BLaER1 treated with 17β-estradiol and CSF1 and Interleukin-3, amounts not matched to agents 10 nM and 100 nM (cell line): Measurements from ENCODE around the gene BANF1.

Experiments used
- H3K27ac ChIP-seq, 11 experiments: shearing (Covaris generic); formaldehyde crosslinking; 2 replicates each; pipeline ENCODE4 v1.8.1; 2022
- H3K27me3 ChIP-seq, 11 experiments: shearing (Covaris generic); formaldehyde crosslinking; 2 replicates each; pipeline ENCODE4 v1.8.1; 2022
- H3K36me3 ChIP-seq, 11 experiments: shearing (Covaris generic); formaldehyde crosslinking; 2 replicates each; pipeline ENCODE4 v1.8.1; 2022
- H3K4me1 ChIP-seq, 10 experiments: shearing (Covaris generic); formaldehyde crosslinking; 2 replicates each; pipeline ENCODE4 v1.8.1; 2022
- H3K4me2 ChIP-seq, 11 experiments: shearing (Covaris generic); formaldehyde crosslinking; 2 replicates each; pipeline ENCODE4 v1.8.1; 2022
- H3K4me3 ChIP-seq, 10 experiments: shearing (Covaris generic); formaldehyde crosslinking; 2 replicates each; pipeline ENCODE4 v1.8.1; 2022
- H3K9ac ChIP-seq, 11 experiments: shearing (Covaris generic); formaldehyde crosslinking; 2 replicates each; pipeline ENCODE4 v1.8.1; 2022
- H3K9me3 ChIP-seq, 11 experiments: shearing (Covaris generic); formaldehyde crosslinking; replicated peaks in 1 of 11; 2 replicates each; pipeline ENCODE4 v1.8.1; 2022
- H4K20me1 ChIP-seq, 11 experiments: shearing (Covaris generic); formaldehyde crosslinking; 2 replicates each; pipeline ENCODE4 v1.8.1; 2022
- Cebpa-rat ChIP-seq, 11 experiments: shearing (Covaris generic); IDR thresholded peaks; 2 replicates each; pipeline ENCODE4 v1.8.1; 2022

The BANF1 gene

GRCh38 chr11:66035653-66036333, 33.5 kb downstream of the BANF1 start:
- H3K4me2 ChIP-seq = no peak overlapping the region
- H3K27ac ChIP-seq = no peak overlapping the region
- H4K20me1 ChIP-seq = no peaks in the 10 kb centered on the region
- H3K36me3 ChIP-seq = no peaks in the 10 kb centered on the region
- H3K4me1 ChIP-seq = no peaks in the 10 kb centered on the region
- peaks cover 7 to 16% (median 10%) of the 10 kb centered on the region in 11 experiments; a peak in 14 of 22 replicates for H3K9me3 ChIP-seq
- no peak overlapping the region for H3K4me3 ChIP-seq
- no peaks in the 10 kb centered on the region for H3K27me3 ChIP-seq
- no peak overlapping the region for H3K9ac ChIP-seq
- TF ChIP-seq Cebpa-rat (IDR thresholded peaks at IDR 0.05) = no peak

GRCh38 chr11:66036334-66036710, 34.0 kb downstream of the BANF1 start:
- H3K36me3 ChIP-seq = no peaks in the 10 kb centered on the region
- no peak for TF ChIP-seq Cebpa-rat (IDR thresholded peaks at IDR 0.05)

DNA sequence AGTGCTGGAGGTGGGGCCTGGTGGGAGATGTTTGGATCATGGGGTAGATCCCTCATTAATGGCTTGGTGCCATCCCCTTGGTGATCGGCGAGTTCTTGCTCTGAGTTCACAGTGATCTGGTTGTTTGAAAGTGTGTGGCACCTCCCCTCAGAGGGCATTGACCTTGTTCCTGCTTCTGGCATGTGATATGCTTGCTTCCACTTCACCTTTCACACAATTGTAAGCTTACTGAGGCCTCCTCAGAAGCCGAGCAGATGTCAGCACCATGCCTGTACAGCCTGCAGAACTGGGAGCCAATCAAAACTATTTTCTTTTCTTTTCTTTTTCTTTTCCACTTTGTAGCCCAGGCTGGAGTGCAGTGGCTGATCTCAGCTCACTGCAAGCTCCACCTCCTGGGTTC, 35.0 kb downstream of the BANF1 start:
- no peaks in the 10 kb centered on the region for H3K36me3 ChIP-seq
- no peak overlapping the region for H3K4me2 ChIP-seq
- no peak for TF ChIP-seq Cebpa-rat (IDR thresholded peaks at IDR 0.05)
- no peaks in the 10 kb centered on the region for H3K4me1 ChIP-seq
- H4K20me1 ChIP-seq = no peaks in the 10 kb centered on the region
- no peaks in the 10 kb centered on the region for H3K27me3 ChIP-seq
- no peak overlapping the region for H3K4me3 ChIP-seq
- no peak overlapping the region for H3K9ac ChIP-seq
- H3K9me3 ChIP-seq = peaks cover 7 to 16% (median 10%) of the 10 kb centered on the region in 11 experiments; a peak in 14 of 22 replicates
- H3K27ac ChIP-seq = no peak overlapping the region

More at GRCh38 chr11:66036334-66036710, 34.0 kb downstream of the BANF1 start:
- Histone ChIP-seq H4K20me1 (no peaks in the 10 kb centered on the region), H3K4me2 (no peak overlapping the region), H3K27ac (no peak overlapping the region), H3K4me1 (no peaks in the 10 kb centered on the region), H3K9me3 (peaks cover 7 to 16% (median 10%) of the 10 kb centered on the region in 11 experiments; a peak in 14 of 22 replicates), H3K9ac (no peak overlapping the region), H3K4me3 (no peak overlapping the region), H3K27me3 (no peaks in the 10 kb centered on the region)

DNA sequence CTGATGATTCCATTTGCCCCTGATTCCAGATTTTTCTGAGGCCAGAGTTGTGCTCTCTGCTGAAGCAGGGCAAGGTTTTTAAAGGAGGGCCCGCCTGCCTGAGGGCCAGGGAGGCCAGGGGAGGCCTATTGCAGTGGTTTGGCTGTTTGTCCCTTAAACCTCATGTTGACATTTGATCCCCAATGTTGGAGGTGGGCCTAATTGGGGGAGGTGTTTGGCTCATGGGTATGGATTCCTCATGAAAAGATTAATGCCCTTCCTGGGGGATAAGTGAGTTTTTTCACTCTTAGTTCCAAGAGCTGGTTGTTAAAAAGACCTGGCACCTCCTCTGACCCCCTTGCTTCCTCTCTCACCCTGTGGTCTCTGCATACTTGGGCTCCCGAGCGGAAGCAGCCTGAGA, 37.5 kb downstream of the BANF1 start:
- Histone ChIP-seq H3K9ac (no peak overlapping the region), H3K4me1 (peaks cover 0 to 2% (median under 1%) of the 10 kb centered on the region in 10 experiments; a peak in 4 of 20 replicates), H3K9me3 (peaks cover 7 to 16% (median 10%) of the 10 kb centered on the region in 11 experiments; a peak in 14 of 22 replicates), H3K27me3 (no peaks in the 10 kb centered on the region), H3K4me2 (no peak overlapping the region), H3K27ac (no peak overlapping the region), H4K20me1 (no peaks in the 10 kb centered on the region), H3K4me3 (no peak overlapping the region), H3K36me3 (no peaks in the 10 kb centered on the region)
- no peak for TF ChIP-seq Cebpa-rat (IDR thresholded peaks at IDR 0.05)

DNA sequence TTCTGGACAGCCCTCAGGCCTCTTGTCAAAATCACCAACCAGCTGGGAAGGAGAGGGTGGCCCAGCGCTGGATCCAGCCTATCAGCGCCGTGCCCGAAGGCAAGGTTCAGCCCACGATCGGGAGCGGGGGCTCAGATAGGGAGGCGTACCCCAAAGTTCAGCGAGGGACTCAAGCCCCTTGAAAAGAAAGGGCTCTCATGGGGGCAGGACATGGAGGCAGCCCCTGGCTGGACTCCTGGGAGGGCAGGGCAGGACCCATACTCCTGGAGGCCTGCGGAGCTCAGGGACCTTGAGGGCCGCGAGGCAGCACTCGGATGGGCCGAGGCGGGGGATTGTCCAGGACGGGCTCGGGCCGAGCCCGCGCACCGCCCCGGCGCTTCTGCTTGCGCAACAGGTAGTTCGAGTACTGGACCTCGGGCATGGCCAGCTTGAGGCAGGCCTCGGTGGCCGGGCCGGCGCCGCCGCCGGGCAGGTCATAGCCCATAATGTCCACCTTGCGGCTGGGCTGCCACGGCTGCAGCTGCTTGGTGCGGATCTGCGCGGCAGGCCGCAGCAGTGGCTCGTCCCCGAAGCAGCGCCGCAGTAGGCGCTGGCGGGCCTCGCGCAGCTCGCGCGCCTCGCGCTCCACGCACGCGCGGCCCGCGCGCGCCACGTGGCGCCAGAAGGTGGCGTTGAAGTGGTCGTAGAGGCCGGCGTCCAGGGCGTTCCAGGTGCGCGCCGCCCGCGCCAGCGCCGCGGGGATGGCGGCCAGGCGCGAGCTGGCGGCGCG, 40.1 kb downstream of the BANF1 start:
- H4K20me1 ChIP-seq = no peaks in the 10 kb centered on the region
- TF ChIP-seq Cebpa-rat (IDR thresholded peaks at IDR 0.05) = 0 out of 22 replicates have a peak, but pooled peaks of 3 of the 11 experiments have one; percentile 7 to 32 (median 9)
- H3K9ac ChIP-seq = no peak overlapping the region
- H3K4me3 ChIP-seq = no peak overlapping the region
- H3K9me3 ChIP-seq = no peaks in the 10 kb centered on the region; a peak in 3 of 22 replicates
- H3K27ac ChIP-seq = no peak overlapping the region
- H3K4me2 ChIP-seq = no peak overlapping the region
- no peaks in the 10 kb centered on the region for H3K36me3 ChIP-seq
- H3K4me1 ChIP-seq = peaks cover 5 to 12% (median 10%) of the 10 kb centered on the region in 10 experiments; a peak in 13 of 20 replicates
- no peaks in the 10 kb centered on the region for H3K27me3 ChIP-seq

DNA sequence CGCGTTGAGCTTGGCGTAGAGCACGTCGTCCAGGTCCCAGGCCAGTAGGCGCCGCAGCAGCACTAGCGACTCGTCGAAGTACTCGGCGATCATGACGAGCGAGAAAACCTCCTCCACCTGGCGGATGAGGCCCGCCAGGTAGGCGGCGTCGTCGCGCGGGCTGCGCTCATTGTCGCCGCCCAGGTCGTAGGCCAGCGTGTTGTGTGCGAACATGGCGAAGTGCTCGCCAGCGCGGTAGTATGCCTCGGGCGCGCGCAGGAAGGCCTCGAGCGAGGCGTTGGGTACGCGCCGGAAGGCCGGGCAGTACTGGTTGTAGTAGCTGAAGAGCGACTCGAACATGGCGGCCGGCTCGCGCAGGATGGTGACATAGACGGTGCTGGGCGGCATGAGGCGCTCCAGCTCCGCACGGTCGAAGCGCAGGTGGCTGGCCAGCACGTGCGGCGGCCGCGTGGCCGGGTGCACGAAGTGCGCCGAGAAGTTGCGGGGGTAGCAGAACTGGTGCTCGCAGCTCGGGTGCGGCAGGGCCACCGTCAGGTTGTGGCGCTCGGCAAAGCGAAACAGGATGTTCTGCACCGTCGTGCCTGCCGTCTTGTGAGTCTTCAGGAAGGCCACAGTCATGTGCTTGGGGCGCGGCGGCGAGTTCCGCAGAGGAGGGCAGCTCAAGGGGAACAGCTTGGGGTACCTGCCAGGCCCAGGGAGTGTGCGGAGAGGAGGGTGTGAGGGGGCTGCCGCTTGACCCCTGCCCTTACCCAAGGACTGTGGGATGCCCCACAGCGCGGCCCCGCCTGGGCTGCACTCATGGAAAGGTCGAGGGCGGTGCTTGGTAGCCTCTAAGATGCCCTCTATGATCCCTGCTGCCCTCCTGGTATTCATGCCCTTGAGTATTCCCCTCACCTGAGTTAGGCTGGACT, 40.9 kb downstream of the BANF1 start:
- H3K27me3 ChIP-seq = no peaks in the 10 kb centered on the region; a peak in 1 of 22 replicates
- H4K20me1 ChIP-seq = no peaks in the 10 kb centered on the region
- no peak overlapping the region for H3K27ac ChIP-seq
- peaks cover 5 to 12% (median 10%) of the 10 kb centered on the region in 10 experiments; a peak in 13 of 20 replicates for H3K4me1 ChIP-seq
- no peaks in the 10 kb centered on the region; a peak in 1 of 22 replicates for H3K9me3 ChIP-seq
- no peak overlapping the region for H3K4me3 ChIP-seq
- H3K4me2 ChIP-seq = no peak overlapping the region
- no peak overlapping the region for H3K9ac ChIP-seq
- H3K36me3 ChIP-seq = no peaks in the 10 kb centered on the region
- no peak for TF ChIP-seq Cebpa-rat (IDR thresholded peaks at IDR 0.05)

- H3K4me3 ChIP-seq = no peak overlapping the region
- H3K36me3 ChIP-seq = no peaks in the 10 kb centered on the region
- H3K27me3 ChIP-seq = no peaks in the 10 kb centered on the region; a peak in 2 of 22 replicates
- peaks cover 6 to 22% (median 17%) of the 10 kb centered on the region in 10 experiments; a peak in 17 of 20 replicates for H3K4me1 ChIP-seq
- no peak overlapping the region for H3K27ac ChIP-seq
- no peak for TF ChIP-seq Cebpa-rat (IDR thresholded peaks at IDR 0.05)
- no peaks in the 10 kb centered on the region; a peak in 1 of 22 replicates for H3K9me3 ChIP-seq
- no peak overlapping the region for H3K9ac ChIP-seq
- no peaks in the 10 kb centered on the region for H4K20me1 ChIP-seq
- peak overlapping the region in 7 of 11 experiments; percentile 17 to 52 (median 39); a peak in 7 of 22 replicates for H3K4me2 ChIP-seq
Measured at GRCh38 chr11:66044757-66045156, 42.5 kb downstream of the BANF1 start.

DNA sequence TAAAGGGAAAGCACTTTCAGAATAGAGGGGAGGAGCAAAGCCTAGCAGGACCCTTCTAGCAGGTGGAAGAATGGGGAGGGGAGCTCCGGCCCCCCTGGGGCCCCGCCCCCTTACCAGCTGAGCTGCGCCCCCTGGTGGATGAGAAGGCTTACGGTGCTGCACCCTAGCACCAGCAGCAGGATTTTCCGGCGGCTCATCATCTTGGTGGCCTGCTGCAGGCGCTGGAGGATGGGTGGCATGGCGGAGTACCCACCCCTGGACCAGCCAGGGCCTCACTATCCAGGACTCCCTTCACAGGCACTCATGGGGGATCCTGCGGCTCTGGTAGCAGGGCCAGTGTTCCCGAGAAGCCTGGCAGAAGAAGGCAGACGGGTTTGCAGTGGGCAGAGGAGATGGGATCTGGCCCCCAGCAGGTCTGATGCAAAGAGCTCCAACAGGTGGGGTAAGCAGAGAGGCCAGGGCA, 42.9 kb downstream of the BANF1 start:
- H3K27ac ChIP-seq = no peak overlapping the region
- H4K20me1 ChIP-seq = no peaks in the 10 kb centered on the region
- no peak overlapping the region for H3K4me3 ChIP-seq
- H3K4me1 ChIP-seq = peaks cover 6 to 27% (median 21%) of the 10 kb centered on the region in 10 experiments; a peak in 18 of 20 replicates
- TF ChIP-seq Cebpa-rat (IDR thresholded peaks at IDR 0.05) = no peak
- H3K4me2 ChIP-seq = peak overlapping the region in 9 of 11 experiments; percentile 4 to 52 (median 35); a peak in 11 of 22 replicates
- H3K36me3 ChIP-seq = no peaks in the 10 kb centered on the region
- H3K9me3 ChIP-seq = no peaks in the 10 kb centered on the region; a peak in 1 of 22 replicates
- no peak overlapping the region for H3K9ac ChIP-seq
- H3K27me3 ChIP-seq = no peaks in the 10 kb centered on the region; a peak in 2 of 22 replicates
